HG02623 (cell line): Measurements from ENCODE around the gene PEX5L.
"Not testable (repeated sequence)": the region's sequence is repeated elsewhere in the genome, so short reads cannot be mapped to it uniquely, and the experiment has no call there.

Experiments
- ATAC-seq: cut with Tn5 transposase; IDR thresholded peaks from one replicate; pipeline ENCODE4 v1.9.1; 2021; ENCODE audit warnings: moderate library complexity; ENCODE audit not compliant: unreplicated experiment

The PEX5L gene

DNA sequence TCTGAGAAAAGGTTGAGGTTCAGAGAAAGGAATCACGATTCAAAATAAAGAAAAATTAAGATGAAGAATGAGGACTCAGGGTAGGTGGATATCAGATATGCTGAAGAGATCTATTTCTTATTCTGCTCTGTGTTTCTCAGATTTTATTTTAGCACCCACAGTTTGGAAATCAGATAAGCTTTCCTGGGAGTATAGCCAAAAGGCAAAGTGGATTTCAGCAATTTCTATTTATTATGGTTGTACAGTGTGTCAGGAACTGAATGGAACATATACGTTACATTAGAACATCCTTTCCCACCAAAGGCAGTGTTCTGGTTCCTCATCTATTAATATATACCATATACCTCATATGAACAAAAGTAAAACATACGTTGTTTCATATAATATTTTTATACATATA lies 18.9 kb downstream of the PEX5L start:
- ATAC-seq = no peak

DNA sequence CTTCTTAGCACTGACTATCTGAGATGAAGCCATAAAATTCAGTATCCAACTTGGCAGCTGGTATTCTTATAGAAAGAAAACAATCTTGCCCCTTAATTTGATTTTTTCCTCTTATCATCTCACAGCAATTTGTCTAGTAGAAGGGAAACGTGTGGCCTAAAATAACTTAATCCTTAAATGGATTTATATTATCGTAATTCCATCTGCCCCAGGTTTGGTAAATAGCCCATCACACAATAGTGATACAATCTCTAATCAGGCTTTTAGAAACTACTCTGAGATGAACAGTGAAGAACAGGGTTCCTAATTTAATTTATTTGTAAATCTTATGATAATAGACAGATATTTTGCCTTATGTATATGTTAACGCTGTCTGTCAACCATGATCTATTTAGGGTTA lies 24.8 kb downstream of the PEX5L start:
- no peak for ATAC-seq

DNA sequence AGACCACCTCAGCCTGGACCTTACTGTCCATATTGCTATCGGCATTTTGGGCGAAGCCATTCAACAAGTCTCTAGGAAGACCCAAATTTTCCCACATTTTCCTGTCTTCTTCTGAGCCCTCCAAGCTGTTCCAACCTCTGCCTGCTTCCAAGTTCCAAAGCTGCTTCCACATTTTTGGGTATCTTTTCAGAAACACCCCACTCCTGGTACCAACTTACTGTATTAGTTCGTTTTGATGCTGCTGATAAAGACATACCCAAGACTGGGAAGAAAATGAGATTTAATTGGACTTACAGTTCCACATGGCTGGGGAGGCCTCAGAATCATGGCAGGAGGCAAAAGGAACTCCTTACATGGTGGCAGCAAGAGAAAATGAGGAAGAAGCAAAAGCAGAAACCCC lies 28.4 kb downstream of the PEX5L start:
- ATAC-seq = not testable (repeated sequence)

DNA sequence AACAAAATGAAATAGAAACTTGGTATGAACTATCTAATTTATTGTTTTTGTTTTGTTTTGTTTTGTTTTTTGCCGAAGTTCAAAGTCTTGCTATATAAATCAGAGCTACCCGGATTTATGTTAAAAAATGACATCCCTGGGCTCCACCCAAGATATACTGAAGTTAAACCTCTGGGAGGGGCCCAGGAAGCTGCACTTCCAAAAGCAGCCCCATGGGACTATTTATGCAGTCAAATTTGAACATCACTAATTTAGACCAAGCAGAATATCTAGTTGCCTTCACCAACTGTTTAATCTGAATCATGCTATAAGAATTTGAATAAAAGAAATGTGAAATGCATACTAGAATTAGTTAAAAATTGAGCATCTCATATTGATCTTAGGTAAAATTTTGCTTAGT lies 32.2 kb downstream of the PEX5L start:
- no peak for ATAC-seq

DNA sequence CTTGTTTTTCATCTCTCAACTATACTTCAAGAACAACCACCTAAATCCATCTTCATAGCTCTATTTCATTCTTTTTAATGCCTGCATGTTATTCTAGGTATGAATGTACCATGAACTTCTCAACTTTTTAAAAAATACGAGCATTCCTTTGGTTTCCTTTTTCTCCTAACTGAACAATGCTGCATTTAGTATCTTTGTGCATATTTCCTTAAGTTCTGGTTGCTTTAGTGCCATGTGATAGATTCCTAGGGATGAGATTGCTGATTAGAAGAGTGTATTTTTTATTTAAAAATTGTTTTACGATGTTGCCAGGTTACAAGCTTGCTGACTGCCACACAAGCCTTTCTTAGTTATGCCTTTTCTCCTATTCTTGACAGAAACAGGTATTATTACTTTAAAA lies 34.7 kb downstream of the PEX5L start:
- ATAC-seq = no peak

DNA sequence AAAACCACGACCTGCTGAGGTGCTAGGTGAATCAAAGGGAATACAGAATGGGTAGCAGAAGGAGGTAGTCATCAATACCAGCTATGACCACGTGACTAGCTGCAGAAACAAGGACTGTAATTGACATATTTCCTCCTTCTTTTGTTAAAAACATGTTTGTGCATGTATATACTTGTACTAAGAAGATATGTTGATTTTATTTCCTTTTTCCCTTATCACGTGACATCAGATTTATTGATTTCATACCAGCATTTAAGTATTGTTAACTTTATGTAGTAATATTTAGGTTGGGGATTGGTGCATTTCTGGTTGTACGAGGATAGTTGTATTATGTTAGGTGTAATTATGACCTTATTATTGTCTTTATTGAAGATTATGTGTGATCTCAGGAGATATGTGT lies 36.2 kb downstream of the PEX5L start:
- ATAC-seq = no peak

DNA sequence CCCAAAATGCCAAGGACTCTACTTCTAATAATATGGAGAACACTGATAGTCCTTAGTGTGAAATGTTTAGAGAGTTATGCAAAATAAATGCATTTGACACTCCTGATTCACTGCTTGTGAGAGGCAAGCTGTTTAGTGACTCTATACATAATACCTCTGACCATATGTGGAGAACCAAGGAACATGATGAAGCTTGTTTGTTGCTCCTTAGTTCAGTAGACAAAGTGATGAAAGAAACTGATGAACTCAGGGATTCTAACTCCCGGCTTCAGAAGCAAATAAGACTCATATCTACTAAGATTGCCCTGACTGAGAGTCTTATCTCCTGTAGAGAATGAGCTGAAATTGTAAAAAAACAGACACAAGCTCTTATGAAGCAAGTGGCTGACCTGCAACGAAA lies 41.3 kb downstream of the PEX5L start:
- ATAC-seq = no peak

DNA sequence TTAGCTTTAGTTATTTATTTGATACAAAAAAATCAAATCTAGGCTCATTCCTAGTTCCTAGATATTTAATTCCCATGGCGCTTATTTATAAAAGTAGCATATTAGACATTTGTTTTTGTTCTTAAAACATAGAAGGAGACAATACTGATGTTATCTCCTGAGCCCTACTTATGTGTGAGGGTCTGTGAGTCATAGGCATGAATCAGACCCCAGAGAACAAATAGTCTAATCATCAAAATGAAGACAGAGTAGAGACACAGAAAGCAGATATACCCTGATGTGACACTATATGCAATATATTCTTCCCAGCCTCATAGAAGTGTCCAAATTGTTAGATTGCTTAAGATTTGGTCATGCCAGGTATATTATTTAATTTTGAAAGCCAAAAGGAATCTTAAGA lies 44.9 kb downstream of the PEX5L start:
- no peak for ATAC-seq

DNA sequence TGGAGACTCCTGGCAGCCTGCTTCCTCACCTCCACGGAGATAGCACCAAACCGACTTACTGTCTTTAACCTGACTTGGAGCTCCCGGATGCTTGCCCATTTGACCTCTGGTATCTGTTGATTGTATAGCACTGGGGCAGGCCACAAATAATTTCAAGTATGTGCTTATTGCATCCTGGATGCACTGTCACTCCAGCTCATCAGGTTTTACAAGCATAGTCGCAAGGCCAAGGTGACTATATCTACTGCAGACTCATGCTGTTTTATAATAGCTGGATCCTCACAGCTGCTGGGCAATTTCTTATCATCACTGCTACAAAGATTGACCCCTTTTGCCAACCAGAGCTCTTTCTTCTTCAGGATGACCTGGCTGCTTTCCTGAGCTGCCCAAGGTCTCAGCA lies 45.6 kb downstream of the PEX5L start:
- no peak for ATAC-seq

DNA sequence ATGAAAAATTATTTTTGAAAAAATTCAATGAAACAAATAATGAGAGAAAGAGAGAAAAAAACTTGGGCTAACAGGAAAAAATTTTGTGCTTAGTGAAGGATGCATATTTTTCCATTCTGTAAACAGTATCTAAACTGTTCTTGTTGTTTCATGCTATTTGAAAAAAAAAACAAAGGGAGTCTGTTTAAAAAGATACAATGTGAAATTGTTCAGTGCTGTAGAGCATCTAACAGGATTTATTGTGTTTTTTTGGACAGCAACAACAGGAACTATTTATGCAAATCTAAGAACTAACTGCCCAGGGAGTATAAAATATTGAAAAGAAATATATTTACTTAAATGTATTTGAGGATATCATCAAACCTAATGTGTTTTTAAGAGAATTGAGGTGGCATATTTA lies 55.1 kb downstream of the PEX5L start:
- ATAC-seq = no peak

DNA sequence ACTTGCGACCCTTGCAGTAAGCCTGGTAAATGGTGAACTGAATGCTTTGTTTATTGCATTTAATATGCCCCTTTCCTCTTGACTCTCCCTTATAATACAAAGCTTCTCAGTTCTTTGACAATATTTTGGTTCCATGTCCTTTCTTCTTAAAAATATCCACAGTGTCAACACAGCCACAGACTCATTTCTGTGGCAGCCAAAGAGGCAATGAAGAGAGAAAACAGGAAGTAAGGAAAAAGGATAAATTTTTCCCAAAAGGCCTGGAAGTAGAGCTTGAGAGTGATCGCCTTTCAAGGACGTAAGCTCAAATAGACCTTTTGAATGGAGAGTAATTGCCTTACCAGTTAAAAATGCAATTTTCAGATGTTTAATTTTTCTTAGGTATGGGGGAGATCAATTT lies 59.4 kb downstream of the PEX5L start:
- no peak for ATAC-seq

DNA sequence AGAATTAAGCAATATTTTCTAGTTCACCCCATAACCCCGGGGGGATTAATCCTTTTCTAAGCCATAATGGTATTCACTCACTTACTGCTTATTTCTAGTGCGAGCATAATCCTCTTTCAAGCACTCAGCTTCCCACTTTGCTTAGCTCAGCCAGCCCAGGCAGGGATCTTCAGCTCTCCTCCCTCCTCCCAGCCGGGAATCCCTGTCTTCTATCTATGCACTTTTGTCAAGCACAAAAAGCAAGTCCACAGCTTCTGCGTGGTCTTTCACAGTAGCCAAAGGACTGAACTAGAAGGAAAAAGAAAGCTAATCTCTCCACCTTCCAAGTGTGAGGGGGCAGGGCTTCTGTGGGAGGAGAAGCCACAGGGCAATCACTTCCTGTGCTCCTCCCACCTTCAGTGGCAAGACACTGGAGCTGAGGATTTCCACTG lies 62.8 kb downstream of the PEX5L start:
- ATAC-seq = peak; percentile 40

DNA sequence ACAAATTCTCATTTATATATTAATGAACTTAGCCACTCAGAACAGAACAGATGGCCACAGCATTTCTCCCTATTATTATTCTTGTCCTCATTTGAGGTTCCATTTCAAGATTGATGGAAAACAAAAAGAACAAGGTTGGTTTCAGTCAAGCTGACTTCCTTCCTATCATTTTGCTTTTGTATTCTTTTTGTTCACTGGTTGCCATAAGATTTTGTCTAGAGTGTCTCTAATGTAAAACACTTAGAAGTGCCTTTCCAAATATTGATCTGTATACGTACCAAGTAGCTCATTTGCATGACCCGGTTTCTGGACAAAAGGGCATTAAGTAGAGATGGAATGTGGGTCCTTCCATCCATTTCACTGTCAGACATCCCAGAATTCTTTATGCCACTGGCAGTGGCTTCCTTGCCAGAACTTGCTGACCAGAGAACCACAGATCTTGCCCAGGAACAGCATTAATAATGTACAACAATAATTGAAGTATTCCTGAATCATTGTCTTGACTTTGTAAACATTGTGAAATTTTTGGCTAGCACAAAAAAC lies 63.8 kb downstream of the PEX5L start:
- no peak for ATAC-seq

DNA sequence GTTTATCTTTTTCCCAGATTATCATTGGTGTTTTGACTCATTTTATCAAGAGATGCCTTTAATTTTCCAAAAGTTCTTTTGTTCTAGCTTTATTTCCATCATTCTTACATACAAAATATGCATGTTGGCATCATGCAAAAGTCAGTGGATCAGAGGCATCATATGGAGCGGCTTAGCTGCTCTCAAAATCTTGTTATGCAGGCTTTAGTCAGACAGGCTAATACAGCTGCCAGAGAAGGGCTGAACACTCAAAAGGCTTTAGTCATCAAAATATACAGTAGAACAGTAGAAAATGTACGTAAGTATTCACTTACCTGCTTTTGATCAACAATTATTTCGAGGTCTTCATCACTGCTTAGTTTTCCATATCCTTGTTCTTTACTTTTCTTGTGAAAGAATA lies 65.5 kb downstream of the PEX5L start:
- no peak for ATAC-seq

DNA sequence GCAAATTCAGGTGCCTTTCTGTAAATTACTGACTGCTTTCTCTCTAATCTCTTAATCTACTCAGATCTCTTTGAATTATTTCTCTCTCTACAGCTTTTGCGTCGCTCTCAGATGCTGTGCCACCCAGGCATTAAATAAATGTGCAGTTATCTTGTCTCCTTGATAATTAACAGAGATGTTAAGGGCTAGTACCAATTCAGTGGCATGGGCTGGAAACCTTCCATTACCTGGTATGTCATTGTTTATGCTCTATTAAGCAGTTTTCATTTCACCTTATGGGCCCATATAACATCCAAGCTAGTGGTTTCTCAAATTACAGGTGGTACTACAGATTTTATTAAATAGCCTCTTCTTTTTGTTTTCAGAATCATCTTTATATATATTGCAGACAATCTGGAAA lies 66.0 kb downstream of the PEX5L start:
- no peak for ATAC-seq

DNA sequence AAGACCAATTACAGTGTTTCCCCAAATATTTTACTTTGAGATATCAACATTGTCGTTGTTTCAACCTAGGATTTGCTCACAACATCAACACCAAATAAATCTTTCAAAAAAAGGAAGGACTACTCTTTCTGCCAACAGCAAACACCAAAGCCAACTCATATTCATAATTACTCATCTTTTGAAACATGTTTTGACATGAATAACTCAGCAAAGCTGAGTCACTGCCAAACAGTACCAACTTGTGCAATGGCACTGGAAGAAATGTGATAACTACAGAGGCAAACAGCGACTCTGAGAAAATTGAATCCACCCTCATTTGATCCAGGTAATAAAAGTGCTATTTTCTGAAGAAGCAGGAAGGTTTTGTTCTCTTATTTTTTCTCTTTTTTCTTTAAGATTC lies 67.2 kb downstream of the PEX5L start:
- ATAC-seq = no peak

DNA sequence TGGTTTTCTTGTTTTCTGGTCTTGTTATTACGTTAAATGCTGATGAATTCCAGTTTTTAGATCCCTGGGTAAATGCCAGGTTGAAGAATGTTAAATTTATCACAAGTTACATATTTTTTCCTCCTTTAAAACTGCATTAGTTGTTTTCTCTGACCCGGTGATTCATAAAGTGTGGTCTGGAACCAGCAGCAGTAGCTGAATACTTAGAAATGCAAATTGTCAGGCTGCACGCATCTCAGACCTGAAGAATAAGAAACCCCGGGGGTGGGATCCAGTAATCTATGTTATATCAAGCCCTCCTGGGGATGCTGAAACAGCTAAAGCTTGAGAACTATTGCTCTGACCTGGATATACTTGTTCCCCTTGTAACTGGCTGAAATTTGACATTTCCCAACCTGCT lies 69.1 kb downstream of the PEX5L start:
- peak; percentile 89 for ATAC-seq

DNA sequence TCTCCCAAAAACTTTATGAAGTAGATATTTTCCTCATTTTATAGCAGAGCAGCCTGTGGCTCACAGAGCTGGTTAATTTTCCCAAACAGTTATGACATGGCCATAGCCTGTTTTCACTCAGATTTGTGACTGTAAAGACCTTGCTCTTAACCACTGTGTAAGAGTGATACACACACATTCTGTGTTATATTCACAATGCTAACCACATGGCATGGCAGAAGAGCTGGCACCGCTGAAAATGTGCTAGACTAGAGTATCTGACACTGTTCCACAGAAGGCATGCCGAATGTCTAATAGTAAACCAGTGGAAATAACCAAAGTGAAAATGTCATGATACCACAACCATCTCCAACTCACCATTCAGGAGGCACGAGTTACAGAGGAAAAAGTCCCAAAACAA lies 71.8 kb downstream of the PEX5L start:
- no peak for ATAC-seq

DNA sequence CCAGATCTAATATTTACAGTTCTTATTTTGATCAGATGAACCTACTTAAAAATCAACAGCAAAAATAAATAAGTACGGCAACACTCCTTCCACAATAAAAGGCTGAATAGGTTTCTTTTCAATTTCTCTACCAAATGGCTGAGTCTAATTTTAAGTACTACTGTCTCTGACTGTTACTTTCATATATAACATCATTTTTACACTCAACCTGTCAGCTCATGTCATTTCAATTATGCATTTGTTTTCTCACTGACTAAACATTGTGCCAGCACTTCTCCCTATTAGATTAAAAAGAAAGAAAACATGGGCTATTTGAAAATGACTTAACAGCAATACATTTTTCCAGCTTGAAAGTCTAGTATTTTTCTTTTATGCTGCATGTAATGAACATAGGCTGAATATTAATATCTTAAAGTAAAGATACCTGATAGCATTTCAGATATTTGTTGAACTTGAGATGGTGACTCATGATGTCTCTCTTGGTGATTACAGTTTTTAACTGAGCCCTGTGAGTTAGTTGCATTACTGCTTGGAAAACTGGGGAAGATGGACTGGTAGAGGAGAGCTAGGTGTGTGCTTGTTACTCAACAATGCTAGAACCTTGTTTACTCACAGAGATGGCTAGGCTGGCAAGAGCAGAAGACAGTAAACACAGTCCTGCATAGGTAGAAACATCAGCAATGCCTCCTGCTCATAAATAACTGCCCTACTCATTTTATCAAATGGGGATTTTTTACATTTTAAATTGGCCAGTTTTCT lies 73.9 kb downstream of the PEX5L start:
- no peak for ATAC-seq

DNA sequence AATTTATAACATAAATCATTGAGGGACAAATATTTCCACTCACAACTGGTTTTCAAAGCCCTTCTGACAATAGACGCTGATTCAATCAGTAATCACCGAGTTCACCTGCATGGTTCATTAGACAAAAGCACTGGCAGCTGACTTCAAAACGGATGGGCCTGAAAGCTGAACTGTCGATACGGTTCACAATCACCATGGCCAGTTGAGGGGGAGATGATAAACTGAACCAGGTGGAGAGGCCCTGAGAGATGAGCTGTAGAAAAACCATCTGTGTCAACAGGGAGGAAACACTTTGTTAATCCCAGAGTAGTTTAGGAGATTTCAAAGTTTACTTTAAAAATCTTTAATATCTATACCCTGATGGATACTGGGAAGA lies 75.0 kb downstream of the PEX5L start:
- peak; percentile 65 for ATAC-seq

DNA sequence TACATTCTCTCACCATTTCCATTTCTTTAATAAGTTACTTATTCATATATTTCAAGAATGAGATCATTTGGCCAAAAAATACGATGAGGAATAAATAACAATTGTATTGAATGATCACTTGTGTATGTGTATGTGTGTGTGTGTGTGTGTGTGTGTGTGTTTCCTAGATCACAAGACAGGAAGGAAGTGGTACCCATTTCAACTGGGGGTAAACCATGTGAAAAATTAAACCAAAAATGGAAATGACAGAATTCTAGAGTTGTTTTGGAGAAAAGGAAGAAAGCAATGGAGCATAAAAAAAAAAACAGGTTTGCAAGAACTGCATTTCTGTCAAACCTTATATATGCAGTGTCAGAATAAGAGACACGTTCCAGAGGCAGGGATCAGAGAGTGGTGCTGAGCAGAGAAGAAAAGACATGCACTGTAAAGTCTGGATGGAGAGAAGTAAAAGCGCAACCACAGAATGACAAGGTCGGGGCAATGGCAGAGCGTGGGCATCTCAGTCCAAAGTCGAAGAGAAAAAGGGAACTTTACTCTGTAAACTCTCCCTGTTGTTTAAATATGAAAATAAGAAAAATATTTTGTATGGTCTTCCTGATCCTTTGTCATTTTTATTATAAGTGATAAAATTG lies 75.5 kb downstream of the PEX5L start:
- ATAC-seq = peak; percentile 27

DNA sequence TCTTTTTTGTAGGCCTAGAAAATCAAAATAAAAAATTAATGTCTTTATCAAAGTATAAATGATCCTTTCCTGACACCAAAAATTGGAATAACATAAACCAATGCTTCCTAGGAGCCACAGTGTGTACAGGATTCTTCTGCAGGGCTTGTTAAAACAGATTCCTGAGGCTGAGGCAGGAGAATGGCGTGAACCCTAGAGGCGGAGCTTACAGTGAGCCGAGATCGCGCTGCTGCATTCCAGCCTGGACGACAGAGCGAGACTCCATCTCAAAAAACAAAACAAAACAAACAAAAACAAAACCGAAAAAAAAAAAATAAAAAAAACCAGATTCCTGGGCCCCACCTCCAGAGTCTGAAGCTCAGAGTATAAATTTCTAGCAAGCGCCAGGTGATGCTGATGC lies 78.0 kb downstream of the PEX5L start:
- no peak for ATAC-seq

DNA sequence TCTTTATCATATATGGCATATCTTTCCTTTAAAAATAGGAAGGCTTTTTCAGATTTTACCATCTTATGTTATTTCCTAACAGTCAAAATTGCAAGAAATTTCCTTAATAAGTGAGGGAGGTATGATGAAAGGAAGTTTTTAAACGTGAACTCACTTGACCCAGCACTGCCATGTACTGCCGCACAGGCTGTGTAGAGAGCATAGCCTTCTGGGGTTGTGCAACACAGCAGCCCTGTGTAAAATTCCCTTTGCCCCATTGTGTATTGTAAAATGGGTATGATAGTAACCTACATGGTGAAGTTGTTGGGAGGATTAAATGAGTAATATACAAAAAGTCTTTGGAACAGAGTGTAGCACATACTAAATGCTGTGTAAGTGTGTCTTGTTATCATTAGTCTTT lies 78.6 kb downstream of the PEX5L start:
- ATAC-seq = no peak
